Caco-2 (cell line): ENCODE data around the gene B4GALT4. TPM values are rescaled to one million over a fixed set of nuclear protein-coding genes. Genes with fewer than 3 reads are reported as not detected.
A peak's percentile ranks its signal among the peaks of the same experiment; 100 is the strongest.
"Not testable (repeated sequence)": the region's sequence is repeated elsewhere in the genome, so short reads cannot be mapped to it uniquely, and the experiment has no call there.

Source experiments
- BruUV-seq: library from RNA; stranded (reverse); fragments of 400-500 nt; replicated peaks from 2 replicates; lab custom pipeline; 2021; lab: Mats Ljungman, UMichigan
- CTCF ChIA-PET: fragments of 300-600 bp; sonication (Branson Sonifier 250); formaldehyde crosslinking; loops from one replicate; lab custom pipeline; 2022; ENCODE audit warnings: antibody characterized with exemption; lab: Charles Lee
- POLR2A ChIA-PET: fragments of 300-600 bp; sonication (Branson Sonifier 250); formaldehyde crosslinking; loops from one replicate; lab custom pipeline; 2022; ENCODE audit warnings: antibody characterized with exemption; lab: Charles Lee
- DNase-seq, 2 experiments: peaks; one replicate each; pipeline versions ENCODE4 v3.0.0 to v3.0.0-alpha.2; 2020 to 2022
- H3K27me3 ChIP-seq: replicated peaks from 2 replicates; pipeline ENCODE4 v1.6.0; 2011; ENCODE audit warnings: low read length; ENCODE audit not compliant: control insufficient read depth, insufficient read depth
- H3K36me3 ChIP-seq: 2 replicates; pipeline ENCODE4 v1.5.1; 2011; ENCODE audit warnings: low read length; ENCODE audit not compliant: control insufficient read depth, insufficient read depth
- H3K4me1 ChIP-seq: fragments of 250-450 bp; sonication (Bioruptor Pico); 2 replicates; pipeline ENCODE4 v1.5.1; 2020; ENCODE audit warnings: mild to moderate bottlenecking
- H3K4me3 ChIP-seq: 2 replicates; pipeline ENCODE4 v1.5.1; 2011; ENCODE audit warnings: low read depth, mild to moderate bottlenecking, control low read depth, low read length
- H3K9me3 ChIP-seq: fragments of 250-450 bp; sonication (Bioruptor Pico); 2 replicates; pipeline ENCODE4 v1.5.1; 2020; ENCODE audit warnings: mild to moderate bottlenecking, moderate library complexity
- H3K27ac Mint-ChIP-seq: one replicate; pipeline ENCODE4 v1.8.0; 2022; ENCODE audit warnings: mixed read lengths; ENCODE audit not compliant: unreplicated experiment
- H3K27me3 Mint-ChIP-seq: one replicate; pipeline ENCODE4 v1.8.0; 2022; ENCODE audit warnings: mixed read lengths; ENCODE audit not compliant: insufficient read depth, unreplicated experiment
- H3K36me3 Mint-ChIP-seq: one replicate; pipeline ENCODE4 v1.8.0; 2022; ENCODE audit warnings: mild to moderate bottlenecking, mixed read lengths; ENCODE audit not compliant: insufficient read depth, unreplicated experiment
- H3K4me1 Mint-ChIP-seq: one replicate; pipeline ENCODE4 v1.8.0; 2022; ENCODE audit warnings: low read depth, mixed read lengths; ENCODE audit not compliant: unreplicated experiment
- H3K4me3 Mint-ChIP-seq: one replicate; pipeline ENCODE4 v1.8.0; 2022; ENCODE audit warnings: mild to moderate bottlenecking, moderate library complexity, mixed read lengths; ENCODE audit not compliant: unreplicated experiment
- H3K9me3 Mint-ChIP-seq: one replicate; pipeline ENCODE4 v1.8.0; 2022; ENCODE audit warnings: mixed read lengths; ENCODE audit not compliant: unreplicated experiment
- intact Hi-C: fragments of 100-400 bp; cut with micrococcal nuclease; formaldehyde crosslinking; loops from one replicate; pipeline ENCODE4 v1.10.0; 2022; ENCODE audit not compliant: unreplicated experiment
- total RNA-seq: library from RNA; stranded (reverse); gene quantifications from 2 replicates; pipeline ENCODE4 v1.2.3, GENCODE V29; 2022
- TF ChIP-seq, protein P1 (sequence below), 2 experiments: fragments of 200-600 bp in 1 of 2; IDR thresholded peaks; 1 replicate in 1 of 2; 2 replicates in 1 of 2; pipeline versions ENCODE4 v1.5.1 to v1.8.0; 2011 to 2022; ENCODE audit warnings: antibody characterized with exemption in 1 of 2, control low read depth in 1 of 2, inconsistent platforms in 1 of 2, low read depth in 1 of 2, low read length in 1 of 2, mild to moderate bottlenecking in 1 of 2, moderate library complexity in 1 of 2; ENCODE audit not compliant: insufficient read depth in 1 of 2, severe bottlenecking in 1 of 2, unreplicated experiment in 1 of 2

B4GALT4 gene
- total RNA-seq, 1 experiment from 2014 or later: 59.7 TPM

- no peaks in the 10 kb centered on the region for H3K27me3 Mint-ChIP-seq
- Histone ChIP-seq H3K9me3 (no peaks in the 10 kb centered on the region), H3K4me3 (no peak overlapping the region), H3K4me1 (peaks cover 10% of the 10 kb centered on the region), H3K36me3 (no peaks in the 10 kb centered on the region), H3K27me3 (no peaks in the 10 kb centered on the region)
- no peak for DNase-seq
- intact Hi-C loops: no loop called here
- H3K36me3 Mint-ChIP-seq: peaks cover 6% of the 10 kb centered on the region
- H3K4me1 Mint-ChIP-seq: peaks cover 6% of the 10 kb centered on the region
- no peaks in the 10 kb centered on the region for H3K9me3 Mint-ChIP-seq
- ChIA-PET CTCF (no interaction called here), POLR2A (interaction anchor here (0.6 kb wide), 1 partner anchor 61 kb away, joined by 4 read pairs; no protein-coding TSS in a partner anchor)
- no peak overlapping the region for H3K4me3 Mint-ChIP-seq
- no TSS peak for BruUV-seq
- TF ChIP-seq, protein P1, sequence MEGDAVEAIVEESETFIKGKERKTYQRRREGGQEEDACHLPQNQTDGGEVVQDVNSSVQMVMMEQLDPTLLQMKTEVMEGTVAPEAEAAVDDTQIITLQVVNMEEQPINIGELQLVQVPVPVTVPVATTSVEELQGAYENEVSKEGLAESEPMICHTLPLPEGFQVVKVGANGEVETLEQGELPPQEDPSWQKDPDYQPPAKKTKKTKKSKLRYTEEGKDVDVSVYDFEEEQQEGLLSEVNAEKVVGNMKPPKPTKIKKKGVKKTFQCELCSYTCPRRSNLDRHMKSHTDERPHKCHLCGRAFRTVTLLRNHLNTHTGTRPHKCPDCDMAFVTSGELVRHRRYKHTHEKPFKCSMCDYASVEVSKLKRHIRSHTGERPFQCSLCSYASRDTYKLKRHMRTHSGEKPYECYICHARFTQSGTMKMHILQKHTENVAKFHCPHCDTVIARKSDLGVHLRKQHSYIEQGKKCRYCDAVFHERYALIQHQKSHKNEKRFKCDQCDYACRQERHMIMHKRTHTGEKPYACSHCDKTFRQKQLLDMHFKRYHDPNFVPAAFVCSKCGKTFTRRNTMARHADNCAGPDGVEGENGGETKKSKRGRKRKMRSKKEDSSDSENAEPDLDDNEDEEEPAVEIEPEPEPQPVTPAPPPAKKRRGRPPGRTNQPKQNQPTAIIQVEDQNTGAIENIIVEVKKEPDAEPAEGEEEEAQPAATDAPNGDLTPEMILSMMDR (IDR thresholded peaks at IDR 0.05; ENCODE audit: insufficient read depth in 1 of 2, low read depth in 1 of 2, low read length in 1 of 2, severe bottlenecking in 1 of 2, unreplicated experiment in 1 of 2): no peak
- no peak overlapping the region for H3K27ac Mint-ChIP-seq
Measured at GRCh38 chr3:119243712-119244111, 3.0 kb upstream of the B4GALT4 start.

DNA sequence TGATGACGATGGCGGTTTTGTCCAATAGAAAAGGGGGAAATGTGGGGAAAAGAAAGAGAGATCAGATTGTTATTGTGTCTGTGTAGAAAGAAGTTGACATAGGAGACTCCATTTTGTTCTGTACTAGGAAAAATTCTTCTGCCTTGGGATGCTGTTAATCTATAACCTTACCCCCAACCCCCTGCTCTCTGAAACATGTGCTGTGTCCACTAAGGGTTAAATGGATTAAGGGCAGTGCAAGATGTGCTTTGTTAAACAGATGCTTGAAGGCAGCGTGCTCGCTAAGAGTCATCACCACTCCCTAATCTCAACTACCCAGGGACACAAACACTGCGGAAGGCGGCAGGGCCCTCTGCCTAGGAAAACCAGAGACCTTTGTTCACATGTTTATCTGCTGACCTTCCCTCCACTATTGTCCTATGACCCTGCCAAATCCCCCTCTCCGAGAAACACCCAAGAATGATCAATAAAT is 2.4 kb upstream of the B4GALT4 start:
- H3K9me3 Mint-ChIP-seq, H3K27me3 ChIP-seq, POLR2A ChIA-PET, BruUV-seq, H3K36me3 ChIP-seq, DNase-seq, intact Hi-C loops, H3K4me3 ChIP-seq, H3K27ac Mint-ChIP-seq, H3K4me3 Mint-ChIP-seq, H3K27me3 Mint-ChIP-seq, H3K4me1 Mint-ChIP-seq, H3K36me3 Mint-ChIP-seq, CTCF ChIA-PET, H3K9me3 ChIP-seq: not testable (repeated sequence)
- H3K4me1 ChIP-seq: peaks cover 15% of the 10 kb centered on the region

DNA sequence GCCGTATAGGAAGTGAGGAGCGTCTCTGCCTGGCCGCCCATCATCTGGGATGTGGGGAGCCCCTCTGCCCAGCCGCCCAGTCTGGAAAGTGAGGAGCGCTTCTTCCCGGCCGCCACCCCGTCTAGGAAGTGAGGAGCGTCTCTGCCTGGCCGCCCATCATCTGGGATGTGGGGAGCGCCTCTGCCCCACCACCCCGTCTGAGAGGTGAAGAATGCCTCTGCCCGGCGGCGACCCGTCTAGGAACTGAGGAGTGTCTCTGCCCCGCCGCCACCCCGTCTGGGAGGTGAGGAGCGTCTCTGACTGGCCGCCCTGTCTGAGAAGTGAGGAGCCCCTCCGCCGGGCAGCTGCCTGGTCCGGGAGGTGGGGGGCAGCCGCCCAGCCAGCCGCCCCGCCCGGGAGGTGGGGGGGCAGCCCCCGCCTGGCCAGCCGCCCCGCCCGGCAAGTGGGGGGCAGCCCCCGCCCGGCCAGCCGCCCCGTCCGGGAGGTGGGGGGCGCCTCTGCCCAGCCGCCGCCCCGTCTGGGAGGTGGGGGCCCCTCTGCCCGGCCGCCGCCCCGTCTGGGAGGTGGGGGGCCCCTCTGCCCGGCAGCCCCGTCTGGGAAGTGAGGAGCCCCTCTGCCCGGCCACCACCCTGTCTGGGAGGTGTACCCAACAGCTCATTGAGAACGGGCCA is 1.8 kb upstream of the B4GALT4 start:
- H3K4me1 Mint-ChIP-seq, H3K36me3 ChIP-seq, H3K9me3 Mint-ChIP-seq, POLR2A ChIA-PET, H3K27me3 ChIP-seq, H3K36me3 Mint-ChIP-seq, DNase-seq, intact Hi-C loops, H3K9me3 ChIP-seq, BruUV-seq, H3K4me3 Mint-ChIP-seq, H3K27me3 Mint-ChIP-seq, H3K27ac Mint-ChIP-seq, H3K4me3 ChIP-seq: not testable (repeated sequence)
- CTCF ChIA-PET: interaction anchor here (1.8 to 2.0 kb wide), 3 partner anchors 31 to 110 kb away, joined by 15 to 30 read pairs (median 26); partner anchors contain the start of gene TEX55
- peaks cover 15% of the 10 kb centered on the region for H3K4me1 ChIP-seq

DNA sequence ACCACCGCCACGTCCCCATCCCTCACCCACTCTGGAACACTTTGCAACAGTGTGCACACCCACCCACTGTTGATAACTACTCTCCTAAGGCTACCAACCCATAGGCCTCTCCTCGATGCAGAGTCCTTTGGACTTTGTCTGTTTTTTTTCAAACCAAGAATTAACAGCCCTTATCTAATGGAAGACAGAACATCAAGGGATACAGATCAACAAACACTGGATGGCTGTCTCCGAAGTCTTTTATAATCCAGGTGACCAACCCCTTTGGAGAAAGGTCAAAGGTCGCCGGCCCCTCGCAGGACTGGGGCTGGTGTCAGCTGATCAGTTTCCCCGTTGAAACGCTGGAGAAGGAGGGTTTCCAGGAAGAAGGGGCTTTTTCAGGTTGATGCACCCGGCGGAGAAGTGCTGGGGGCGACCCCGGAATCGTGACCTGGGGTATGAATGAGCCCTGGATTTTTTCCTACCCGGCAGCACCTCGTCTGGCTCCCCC is 532 bp downstream of the B4GALT4 start:
- peak; percentile 88 to 92 for DNase-seq
- POLR2A ChIA-PET: interaction anchor here (0.6 to 2.1 kb wide), 8 partner anchors 12 to 223 kb away, joined by 3 to 25 read pairs (median 4); partner anchors contain the start of gene TMEM39A
- Mint-ChIP-seq H3K36me3 (peaks cover 27% of the 10 kb centered on the region), H3K9me3 (no peaks in the 10 kb centered on the region), H3K4me1 (peaks cover 6% of the 10 kb centered on the region), H3K27ac (peak overlapping the region; percentile 91), H3K27me3 (no peaks in the 10 kb centered on the region), H3K4me3 (peak overlapping the region; percentile 85)
- BruUV-seq: no TSS peak
- intact Hi-C loops: loop anchor here (1.0 kb wide), 3 partner anchors 17 to 56 kb away; no protein-coding TSS in a partner anchor
- CTCF ChIA-PET: interaction anchor here (1.0 to 2.1 kb wide), 9 partner anchors 13 to 441 kb away, joined by 3 to 30 read pairs (median 6); partner anchors contain the start of gene TEX55
- TF ChIP-seq, protein P1 (IDR thresholded peaks at IDR 0.05; ENCODE audit: insufficient read depth in 1 of 2, low read depth in 1 of 2, low read length in 1 of 2, severe bottlenecking in 1 of 2, unreplicated experiment in 1 of 2): no peak
- Histone ChIP-seq H3K9me3 (no peaks in the 10 kb centered on the region), H3K27me3 (no peaks in the 10 kb centered on the region), H3K4me3 (peak overlapping the region; percentile 66), H3K4me1 (peaks cover 23% of the 10 kb centered on the region), H3K36me3 (no peaks in the 10 kb centered on the region)
